GM18505 (cell line): Measurements from ENCODE around the gene BCL2.

ENCODE experiments used
- ATAC-seq: cut with Tn5 transposase; IDR thresholded peaks from one replicate; pipeline ENCODE4 v1.9.1; 2021; ENCODE audit not compliant: unreplicated experiment
- POLR2A ChIP-seq: IDR thresholded peaks from 4 replicates; pipeline ENCODE4 v1.6.1; 2011; ENCODE audit warnings: borderline replicate concordance; ENCODE audit not compliant: insufficient read depth, insufficient read length; ENCODE audit errors: extremely low read depth

The BCL2 gene

DNA sequence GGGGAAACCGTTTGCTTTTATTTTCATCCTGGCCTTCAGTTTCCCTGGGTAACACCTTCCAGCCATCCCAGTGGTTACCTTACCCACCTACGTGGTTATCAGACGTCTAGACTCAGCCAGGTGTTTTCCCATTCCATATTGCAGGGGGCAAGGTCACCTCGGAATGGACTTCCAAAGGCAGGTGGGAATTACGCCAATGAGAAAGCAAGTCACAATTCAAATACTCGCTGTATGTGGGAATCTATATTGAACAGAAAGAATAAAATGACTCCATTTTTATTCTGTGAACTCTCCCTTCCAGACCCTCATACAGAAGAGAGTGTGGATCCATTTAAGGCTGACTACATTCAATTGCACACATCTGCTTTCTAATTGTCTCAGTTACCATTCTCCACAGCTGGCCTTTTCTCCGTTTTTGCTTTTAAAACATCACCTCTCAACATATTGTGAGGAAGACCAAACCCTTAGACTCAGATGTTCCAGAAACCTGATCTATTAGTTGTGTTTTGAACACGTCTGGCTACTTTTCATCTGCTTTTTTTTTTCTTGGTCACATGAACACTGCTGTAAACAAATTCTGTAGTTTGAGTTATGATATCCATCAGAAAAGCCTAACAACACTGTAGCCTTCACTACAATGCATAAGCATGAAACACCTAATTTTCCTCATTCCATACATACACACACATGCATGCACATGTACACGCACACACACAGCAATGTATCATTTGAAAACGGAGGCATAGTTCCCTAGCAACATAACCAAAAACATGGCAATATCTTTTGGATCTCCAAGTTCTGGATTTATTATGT lies 59.8 kb downstream of the BCL2 start:
- TF ChIP-seq POLR2A: no peak

GRCh38 chr18:63258749-63259566 lies 60.6 kb downstream of the BCL2 start:
- TF ChIP-seq POLR2A: no peak
- ATAC-seq: no peak

More for the DNA sequence above, 59.8 kb downstream of the BCL2 start:
- ATAC-seq: no peak

DNA sequence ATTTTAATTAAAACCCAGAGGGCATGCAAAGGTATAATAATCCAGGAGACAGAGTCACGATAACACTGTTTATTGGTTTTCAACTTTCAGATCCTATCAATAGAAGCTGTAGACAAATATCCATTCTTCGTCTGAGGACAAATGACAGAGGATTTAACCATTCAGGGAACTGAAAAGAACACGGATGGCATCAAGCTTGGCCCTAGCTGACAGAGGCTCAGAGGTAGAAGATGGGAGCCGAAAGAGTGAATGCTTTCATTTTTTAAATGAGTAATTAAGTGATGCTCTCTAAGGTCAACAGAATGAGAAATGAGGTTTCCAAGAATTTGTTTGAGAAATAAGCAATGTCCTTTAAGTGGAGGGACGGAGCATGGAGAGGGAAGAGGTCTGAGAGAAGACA lies 62.1 kb downstream of the BCL2 start:
- no peak for TF ChIP-seq POLR2A
- no peak for ATAC-seq

GRCh38 chr18:63255435-63255834 lies 64.1 kb downstream of the BCL2 start:
- ATAC-seq: no peak
- TF ChIP-seq POLR2A: no peak

- no peak for ATAC-seq
Observed at GRCh38 chr18:63254716-63255399, 64.7 kb downstream of the BCL2 start.

DNA sequence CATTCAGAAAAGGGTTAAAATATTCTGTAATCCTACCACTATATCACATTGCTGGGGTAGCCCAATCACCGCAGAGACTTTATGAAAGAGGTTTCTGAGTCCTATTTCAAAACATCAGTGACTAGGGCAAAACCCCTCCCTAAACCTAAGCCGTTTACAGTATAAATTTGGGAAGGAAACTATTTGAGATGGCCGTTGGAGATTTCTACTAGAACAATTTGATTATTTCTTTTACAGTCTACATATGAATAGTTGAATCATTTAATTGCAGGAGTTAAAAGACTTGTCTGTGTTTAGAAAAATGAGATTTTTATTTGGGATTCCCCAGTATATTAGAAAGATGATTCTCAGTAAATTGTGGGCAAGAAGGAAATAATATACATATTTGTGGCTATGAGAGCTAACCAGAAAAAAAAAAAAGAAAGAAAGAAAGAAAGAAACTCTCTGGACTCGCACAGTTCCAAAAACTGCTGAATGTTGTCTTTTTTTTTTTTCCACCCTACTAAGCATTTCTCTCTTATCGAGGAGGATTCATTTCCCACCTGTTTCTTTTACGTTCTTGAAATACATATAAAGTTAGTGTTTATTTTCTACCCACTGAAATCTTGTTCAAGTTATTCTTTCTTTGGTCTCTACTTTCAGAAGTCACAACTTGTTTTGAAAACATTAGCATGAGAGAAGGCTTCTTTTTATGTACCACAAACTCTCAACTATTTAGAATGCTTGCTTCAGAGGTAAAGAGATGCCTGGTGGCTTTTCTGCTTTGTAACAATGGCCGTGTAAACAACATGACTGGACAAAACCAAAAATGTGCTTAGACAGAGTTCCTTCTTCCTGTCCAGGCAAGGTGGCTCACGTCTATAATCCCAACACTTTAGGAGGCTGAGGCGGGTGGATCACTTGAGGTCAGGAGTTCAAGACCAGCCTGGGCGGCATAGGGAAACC lies 65.9 kb downstream of the BCL2 start:
- TF ChIP-seq POLR2A: no peak

More at GRCh38 chr18:63254716-63255399, 64.7 kb downstream of the BCL2 start:
- no peak for TF ChIP-seq POLR2A

GRCh38 chr18:63253014-63253413 lies 66.6 kb downstream of the BCL2 start:
- ATAC-seq: no peak
- no peak for TF ChIP-seq POLR2A

More for the DNA sequence above, 65.9 kb downstream of the BCL2 start:
- ATAC-seq: no peak

DNA sequence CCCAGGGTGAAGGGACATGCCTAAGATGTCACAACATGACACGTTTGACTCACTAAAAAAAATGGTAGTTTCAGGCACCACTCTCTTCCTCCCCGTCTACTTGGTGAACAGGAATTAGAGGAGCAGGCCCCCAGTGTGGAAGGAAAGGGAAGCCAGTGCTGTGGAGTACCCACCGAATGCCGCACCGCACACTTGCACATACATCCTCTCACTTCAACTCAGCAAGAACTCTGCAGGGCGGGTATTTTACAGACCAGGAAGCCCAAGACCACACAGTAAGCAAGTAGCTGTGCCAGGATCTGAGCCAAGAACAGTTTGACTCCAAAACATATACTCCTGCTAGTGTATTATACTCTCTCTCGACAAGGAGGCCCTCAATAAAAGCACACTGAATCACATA lies 69.8 kb downstream of the BCL2 start:
- ATAC-seq: no peak
- no peak for TF ChIP-seq POLR2A

- ATAC-seq: no peak
- TF ChIP-seq POLR2A: no peak
Observed at GRCh38 chr18:63247926-63248325, 71.6 kb downstream of the BCL2 start.

DNA sequence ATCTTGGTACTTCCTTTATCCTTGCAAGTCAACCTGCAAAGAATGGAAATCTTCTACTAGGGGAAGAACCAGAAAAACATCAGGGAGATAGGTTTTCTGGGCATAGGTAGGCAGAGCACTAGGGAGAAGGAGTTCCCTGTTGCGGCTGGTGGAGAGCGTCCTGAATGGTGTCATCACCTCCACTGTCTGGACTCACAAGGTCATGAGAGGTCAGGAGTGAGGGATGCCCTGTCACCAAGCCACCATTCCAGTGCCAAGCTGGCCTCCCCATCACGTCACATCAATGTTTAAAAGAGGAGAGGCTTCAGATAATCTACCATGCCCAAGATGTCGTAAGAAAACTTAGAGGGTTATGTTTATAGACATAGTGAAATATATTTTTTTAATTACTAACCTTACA lies 72.1 kb downstream of the BCL2 start:
- no peak for TF ChIP-seq POLR2A
- no peak for ATAC-seq

DNA sequence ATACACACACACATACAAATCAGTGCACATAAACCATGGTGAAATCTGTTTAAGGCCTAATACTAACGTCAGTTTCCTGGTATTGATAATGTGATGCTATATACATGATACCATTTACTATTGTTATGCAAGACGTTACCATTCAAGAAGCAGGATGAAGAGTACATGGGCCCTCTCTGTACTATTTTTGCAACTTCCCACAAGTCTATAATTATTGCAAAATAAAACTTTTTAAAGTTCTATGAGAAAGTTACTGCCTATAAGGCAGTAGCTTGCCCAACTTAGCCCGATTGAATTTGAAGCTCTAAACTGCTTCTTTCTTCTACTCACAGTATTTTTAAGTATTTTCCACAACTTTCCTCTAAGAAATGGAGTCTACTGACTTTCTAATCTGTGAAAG lies 74.0 kb downstream of the BCL2 start:
- no peak for TF ChIP-seq POLR2A
- ATAC-seq: no peak

DNA sequence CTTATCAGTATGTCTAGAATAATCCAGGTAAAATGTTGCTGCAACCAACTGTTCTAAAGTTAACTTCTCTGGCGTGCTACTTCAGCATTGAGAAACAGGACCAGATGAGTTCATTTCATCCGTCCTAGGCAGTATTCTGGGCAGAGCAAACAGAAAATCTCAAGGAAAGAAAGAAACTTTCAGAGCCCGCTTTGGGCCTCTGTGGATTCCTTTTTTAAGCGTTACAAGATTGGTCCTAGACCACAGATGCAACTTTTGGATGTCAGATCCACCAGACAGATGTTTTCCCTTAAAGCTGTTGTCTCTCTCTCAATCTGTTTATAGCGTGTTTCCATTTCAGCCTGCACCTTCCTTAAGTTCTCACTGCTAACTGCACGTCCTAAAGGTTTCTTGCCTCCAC lies 75.0 kb downstream of the BCL2 start:
- no peak for ATAC-seq

GRCh38 chr18:63241760-63242159 lies 77.8 kb downstream of the BCL2 start:
- ATAC-seq: no peak

More for the DNA sequence above, 75.0 kb downstream of the BCL2 start:
- no peak for TF ChIP-seq POLR2A

GRCh38 chr18:63241317-63241712 lies 78.3 kb downstream of the BCL2 start:
- ATAC-seq: no peak
- no peak for TF ChIP-seq POLR2A

More at GRCh38 chr18:63241760-63242159, 77.8 kb downstream of the BCL2 start:
- TF ChIP-seq POLR2A: no peak
